GM15510 (cell line): Measurements from ENCODE around the gene WLS.

Experiments
- POLR2A ChIP-seq: IDR thresholded peaks from 3 replicates; pipeline ENCODE4 v1.6.1; 2011; ENCODE audit warnings: borderline replicate concordance; ENCODE audit not compliant: insufficient read length; ENCODE audit errors: extremely low read depth

Gene WLS

GRCh38 chr1:68081775-68082283 lies 150.5 kb downstream of the WLS start:
- no peak for TF ChIP-seq POLR2A

- TF ChIP-seq POLR2A, result no peak
Observed at GRCh38 chr1:68078647-68079046, 153.7 kb downstream of the WLS start.
